ENCODE measurements around the gene MRPS27. TPM values are rescaled to one million over a fixed set of nuclear protein-coding genes. Genes with fewer than 3 reads are reported as not detected.

Gene MRPS27
- total and polyA plus RNA-seq, 12 donors: 20.8 to 91.8 (median 75.8) TPM

DNA sequence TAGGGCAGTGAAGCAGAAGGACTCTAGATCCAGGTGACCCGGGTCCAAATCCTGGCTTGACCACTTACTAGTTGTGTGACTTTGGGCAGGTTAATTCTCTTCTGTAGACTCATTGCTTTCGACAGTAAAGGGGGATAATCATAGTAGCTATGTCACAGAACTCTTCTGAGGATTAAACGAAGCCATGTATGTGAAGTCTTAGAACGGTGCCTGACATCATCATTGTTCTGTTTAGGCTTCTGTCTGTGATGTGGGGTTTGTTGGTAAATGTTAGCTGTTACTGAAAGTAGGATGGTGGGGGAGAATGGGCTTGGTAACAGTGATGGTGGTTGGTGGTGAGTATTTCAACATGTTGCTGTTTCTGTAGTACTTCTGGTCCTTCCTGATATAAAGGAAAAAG lies 139.1 kb downstream of the MRPS27 start:
- Histone ChIP-seq H3K4me1 (peaks cover 3 to 35% (median 20%) of the 10 kb centered on the region in 9 donors), H3K27me3 (no peaks in the 10 kb centered on the region), H3K27ac (peak overlapping the region in 1 of 10 donors; percentile 21), H3K36me3 (peaks cover 0 to 26% (median 0%) of the 10 kb centered on the region in 9 donors), H3K9me3 (no peaks in the 10 kb centered on the region), H3K4me3 (no peak overlapping the region)
- intact Hi-C loops (cut with DNase I): no loop called here
- WGBS, 2 donors: 66 to 90% methylated on average over 4 of the region's 4 CpGs
- TF ChIP-seq, protein P1, sequence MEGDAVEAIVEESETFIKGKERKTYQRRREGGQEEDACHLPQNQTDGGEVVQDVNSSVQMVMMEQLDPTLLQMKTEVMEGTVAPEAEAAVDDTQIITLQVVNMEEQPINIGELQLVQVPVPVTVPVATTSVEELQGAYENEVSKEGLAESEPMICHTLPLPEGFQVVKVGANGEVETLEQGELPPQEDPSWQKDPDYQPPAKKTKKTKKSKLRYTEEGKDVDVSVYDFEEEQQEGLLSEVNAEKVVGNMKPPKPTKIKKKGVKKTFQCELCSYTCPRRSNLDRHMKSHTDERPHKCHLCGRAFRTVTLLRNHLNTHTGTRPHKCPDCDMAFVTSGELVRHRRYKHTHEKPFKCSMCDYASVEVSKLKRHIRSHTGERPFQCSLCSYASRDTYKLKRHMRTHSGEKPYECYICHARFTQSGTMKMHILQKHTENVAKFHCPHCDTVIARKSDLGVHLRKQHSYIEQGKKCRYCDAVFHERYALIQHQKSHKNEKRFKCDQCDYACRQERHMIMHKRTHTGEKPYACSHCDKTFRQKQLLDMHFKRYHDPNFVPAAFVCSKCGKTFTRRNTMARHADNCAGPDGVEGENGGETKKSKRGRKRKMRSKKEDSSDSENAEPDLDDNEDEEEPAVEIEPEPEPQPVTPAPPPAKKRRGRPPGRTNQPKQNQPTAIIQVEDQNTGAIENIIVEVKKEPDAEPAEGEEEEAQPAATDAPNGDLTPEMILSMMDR (IDR thresholded peaks at IDR 0.05): no peak
- no peak for ATAC-seq
- no peak for DNase-seq

DNA sequence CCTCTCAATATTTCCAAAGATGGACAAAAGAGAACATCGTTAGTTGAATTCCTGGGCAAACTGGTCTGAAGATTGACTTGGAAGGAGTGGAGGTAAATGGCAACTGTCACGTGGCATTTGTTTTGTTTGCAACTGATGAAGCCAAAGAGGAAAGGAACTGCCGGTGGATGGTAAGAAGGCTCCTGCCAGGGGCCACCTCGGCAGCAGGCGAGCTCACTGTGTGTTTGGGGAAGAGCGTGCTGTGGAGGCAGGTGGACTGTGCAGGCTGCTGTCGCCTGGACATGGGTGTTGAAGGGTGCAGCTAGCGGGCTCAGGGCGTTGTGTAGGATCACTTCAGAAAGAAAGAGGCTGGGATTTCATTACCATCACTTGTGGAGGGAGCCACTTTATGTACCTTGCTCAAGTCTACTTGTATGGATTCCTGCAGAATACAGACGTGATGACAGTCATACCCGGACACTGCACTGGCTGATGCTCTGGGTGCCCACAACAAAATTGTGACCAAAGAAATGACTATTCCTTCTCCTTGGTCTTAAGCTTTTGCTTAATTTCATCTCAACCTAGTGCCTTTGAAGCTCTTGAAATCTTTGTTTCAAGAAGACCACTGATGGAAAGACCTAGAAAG lies 140.1 kb downstream of the MRPS27 start:
- ATAC-seq: peak in 3 of 8 donors; percentile 10 to 52 (median 36)
- TF ChIP-seq, protein P1 (IDR thresholded peaks at IDR 0.05): no peak
- H3K9me3 ChIP-seq: no peaks in the 10 kb centered on the region
- 82% methylated on average over 11 of the region's 11 CpGs for WGBS, 2 donors
- intact Hi-C loops (cut with DNase I): loop anchor here in 1 of 10 donors (5.0 kb wide), 1 partner anchor 38 kb away; no protein-coding TSS in a partner anchor
- H3K27me3 ChIP-seq: no peaks in the 10 kb centered on the region
- DNase-seq: no peak
- peak overlapping the region in 5 of 10 donors; percentile 11 to 37 (median 31) for H3K4me3 ChIP-seq
- H3K27ac ChIP-seq: peak overlapping the region in 8 of 10 donors; percentile 51 to 77 (median 61)
- peaks cover 0 to 25% (median 12%) of the 10 kb centered on the region in 9 donors for H3K4me1 ChIP-seq
- peaks cover 0 to 21% (median 0%) of the 10 kb centered on the region in 9 donors for H3K36me3 ChIP-seq

DNA sequence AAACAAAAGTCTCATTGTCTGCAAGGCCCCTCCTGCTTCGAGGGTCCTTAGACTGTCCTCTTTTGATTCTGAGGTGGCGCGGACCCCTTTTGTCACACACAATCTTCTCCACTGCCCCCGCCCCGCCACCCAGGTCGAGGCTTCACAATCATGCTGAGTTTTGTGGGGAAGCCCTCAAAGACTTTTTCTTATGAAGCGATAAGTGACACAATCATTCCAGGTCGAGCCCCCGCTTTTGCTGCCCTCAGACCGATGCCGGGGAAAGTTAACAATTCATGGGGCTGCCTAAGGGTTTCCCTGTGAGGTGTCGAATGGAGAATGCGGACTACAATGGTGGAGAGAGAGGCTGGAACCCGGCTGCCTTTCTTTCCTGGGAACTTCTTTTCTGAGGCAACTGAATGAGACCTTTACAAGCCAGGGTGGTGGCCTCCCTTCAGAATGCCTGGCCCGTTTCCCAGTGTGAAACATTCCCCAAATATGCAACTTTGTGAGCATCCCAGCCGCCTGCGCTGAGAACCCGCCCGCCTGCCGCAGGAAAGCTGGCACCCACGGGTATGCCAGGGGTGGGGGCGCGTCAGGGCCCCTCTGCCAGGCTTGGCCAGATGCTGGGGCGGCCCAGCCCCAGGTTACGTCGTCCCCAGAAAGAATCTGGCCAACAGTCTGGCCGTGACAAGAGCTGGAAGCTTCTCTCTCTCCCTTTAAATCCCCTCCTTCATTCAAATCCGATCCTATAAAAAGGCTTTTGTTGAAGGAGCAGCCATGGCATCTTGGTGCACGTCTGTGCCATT lies 140.8 kb downstream of the MRPS27 start:
- intact Hi-C loops (cut with DNase I): loop anchor here in 1 of 10 donors (5.0 kb wide), 1 partner anchor 37 kb away; no protein-coding TSS in a partner anchor
- H3K36me3 ChIP-seq: peaks cover 0 to 18% (median 0%) of the 10 kb centered on the region in 9 donors
- peak overlapping the region in 5 of 10 donors; percentile 11 to 37 (median 31) for H3K4me3 ChIP-seq
- TF ChIP-seq, protein P1 (IDR thresholded peaks at IDR 0.05): no peak
- H3K4me1 ChIP-seq: peaks cover 0 to 18% (median 6%) of the 10 kb centered on the region in 9 donors
- 62 to 72% methylated on average over 29 of the region's 29 CpGs for WGBS, 2 donors
- H3K27ac ChIP-seq: peak overlapping the region in 8 of 10 donors; percentile 51 to 77 (median 61)
- H3K27me3 ChIP-seq: no peaks in the 10 kb centered on the region
- ATAC-seq (peak; percentile 43 to 86 (median 74)), DNase-seq (peak; percentile 45 to 58)
- no peaks in the 10 kb centered on the region for H3K9me3 ChIP-seq

DNA sequence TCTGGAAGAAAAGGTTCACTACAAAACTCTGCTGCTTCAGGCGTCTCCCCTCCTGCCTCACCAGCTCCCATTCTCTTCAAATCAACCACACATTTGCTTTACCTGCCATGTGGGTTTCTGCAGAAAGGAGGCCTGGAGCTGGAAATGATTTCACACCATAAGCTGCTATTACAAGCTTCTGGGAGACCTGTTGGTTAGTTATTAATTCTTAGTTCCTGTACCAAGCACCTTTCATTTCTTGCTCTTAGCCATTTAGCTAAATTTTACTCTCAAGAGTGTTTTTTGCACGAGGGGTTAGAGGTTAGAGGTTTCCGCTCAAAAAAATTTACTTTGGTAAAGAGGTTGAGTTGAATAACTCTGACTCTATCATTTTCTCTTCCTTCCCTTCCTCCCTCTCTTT lies 142.5 kb downstream of the MRPS27 start:
- intact Hi-C loops (cut with DNase I): loop anchor here in 1 of 10 donors (5.0 kb wide), 1 partner anchor 35 kb away; no protein-coding TSS in a partner anchor
- no peak for ATAC-seq
- H3K36me3 ChIP-seq: peaks cover 0 to 6% (median 0%) of the 10 kb centered on the region in 9 donors
- no peak overlapping the region for H3K4me3 ChIP-seq
- TF ChIP-seq, protein P1 (IDR thresholded peaks at IDR 0.05): no peak
- 96% methylated on average over 3 of the region's 3 CpGs for WGBS, 2 donors
- no peak for DNase-seq
- H3K9me3 ChIP-seq: no peaks in the 10 kb centered on the region
- no peaks in the 10 kb centered on the region for H3K27me3 ChIP-seq
- peaks cover 0 to 16% (median 6%) of the 10 kb centered on the region in 9 donors for H3K4me1 ChIP-seq
- no peak overlapping the region for H3K27ac ChIP-seq

Measured in heart right ventricle (tissue), 16 donors.